Keratinocyte (primary cell): ENCODE data around the gene ENO2.
"Not testable (repeated sequence)": the region's sequence is repeated elsewhere in the genome, so short reads cannot be mapped to it uniquely, and the experiment has no call there.

Source experiments
- CTCF ChIP-seq, 3 experiments: IDR thresholded peaks in 1 of 3; conservative IDR thresholded peaks in 1 of 3; optimal IDR thresholded peaks in 1 of 3; 2 replicates in 2 of 3; 3 replicates in 1 of 3; pipeline versions ENCODE3 to v1.5.1; 2011; ENCODE audit warnings: low read length in 3 of 3, mild to moderate bottlenecking in 3 of 3, moderate library complexity in 2 of 3, control low read depth in 1 of 3, inconsistent platforms in 1 of 3; ENCODE audit not compliant: insufficient read depth in 2 of 3; ENCODE audit errors: extremely low read depth in 1 of 3
- EZH2 ChIP-seq: IDR thresholded peaks from one replicate; pipeline ENCODE4 v1.6.1; 2012; ENCODE audit warnings: inconsistent platforms, mild to moderate bottlenecking, low read length, moderate library complexity

GRCh38 chr12:6870304-6870703, 44.1 kb upstream of the ENO2 start:
- TF ChIP-seq CTCF (optimal IDR thresholded peaks at IDR 0.05 in 1 of 3, IDR thresholded peaks at IDR 0.05 in 1 of 3, conservative IDR thresholded peaks at IDR 0.05 in 1 of 3; ENCODE audit: extremely low read depth in 1 of 3, insufficient read depth in 2 of 3, low read length in 3 of 3); EZH2: not testable (repeated sequence)
